Stimulated activated CD8-positive, alpha-beta memory T cell treated with anti-CD3 and anti-CD28 coated beads, Interleukin-7, amount 100 ng/mL, for 1 hour (primary cell): ENCODE results near the gene EEF1AKMT1.
"Not testable (repeated sequence)": the region's sequence is repeated elsewhere in the genome, so short reads cannot be mapped to it uniquely, and the experiment has no call there.

Source experiments
- DNase-seq, 2 donors: peaks; one replicate each; pipeline ENCODE4 v3.0.0-alpha.2; 2020; ENCODE audit warnings: low read depth in 2 of 2

Gene EEF1AKMT1

GRCh38 chr13:20778311-20778710 lies 4.5 kb upstream of the EEF1AKMT1 start:
- DNase-seq = no peak

DNA sequence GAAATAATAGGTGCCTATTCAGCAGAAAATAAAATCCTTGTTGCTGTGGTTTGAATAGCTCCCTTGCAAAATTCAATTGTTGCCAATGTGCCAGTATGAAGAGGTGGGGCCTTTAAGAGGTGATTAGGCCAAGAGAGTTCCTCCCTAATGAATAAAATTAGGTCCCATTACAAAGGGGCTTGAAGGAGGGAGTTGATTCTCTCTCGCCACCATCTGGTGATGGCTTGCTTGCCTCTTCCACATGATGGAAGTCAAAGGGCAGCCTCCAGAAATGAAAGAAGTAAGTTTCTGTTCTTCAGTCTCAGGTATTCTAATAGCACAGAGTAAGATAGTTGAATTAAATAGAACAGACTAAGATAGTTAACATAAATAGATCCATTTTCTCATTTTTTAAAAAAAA lies 3.0 kb upstream of the EEF1AKMT1 start:
- no peak for DNase-seq

DNA sequence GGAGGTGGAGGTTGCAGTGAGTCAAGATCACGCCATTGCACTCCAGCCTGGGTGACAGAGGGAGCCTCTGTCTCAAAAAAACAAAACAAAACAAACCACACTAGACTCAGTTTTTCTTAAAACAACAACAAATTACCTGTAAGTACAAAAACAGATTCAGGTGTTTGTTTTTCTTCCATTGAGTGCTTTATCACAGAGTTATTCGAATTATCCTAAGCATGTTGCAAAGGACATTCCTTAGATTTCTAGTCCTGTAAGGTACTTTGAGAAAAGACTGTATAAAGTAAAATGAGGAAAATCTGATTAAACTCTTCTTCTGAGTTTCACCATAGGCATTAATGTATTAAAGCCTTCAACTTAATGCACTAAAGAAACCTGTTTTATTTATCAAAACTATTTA lies 2.2 kb upstream of the EEF1AKMT1 start:
- DNase-seq = no peak

DNA sequence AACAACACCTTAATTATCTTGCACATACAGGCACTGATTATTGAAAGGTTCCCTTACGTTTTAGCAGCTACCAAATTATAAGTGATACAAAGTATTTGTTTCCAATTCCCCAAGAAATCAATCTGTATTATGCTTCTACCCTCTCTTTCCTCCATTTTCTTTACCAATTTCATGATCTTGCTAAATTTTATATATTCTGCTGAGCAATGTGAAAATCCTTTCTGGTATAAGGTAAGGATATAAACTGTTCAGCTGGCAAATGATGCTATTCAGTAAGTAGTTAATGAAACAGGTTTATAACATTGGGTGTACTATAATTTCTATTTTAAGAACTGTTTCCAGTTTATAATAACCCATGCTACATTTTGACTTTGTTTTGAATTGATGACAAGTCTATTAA lies 985 bp upstream of the EEF1AKMT1 start:
- no peak for DNase-seq

GRCh38 chr13:20772401-20773131 lies 1.2 kb downstream of the EEF1AKMT1 start:
- DNase-seq = no peak

DNA sequence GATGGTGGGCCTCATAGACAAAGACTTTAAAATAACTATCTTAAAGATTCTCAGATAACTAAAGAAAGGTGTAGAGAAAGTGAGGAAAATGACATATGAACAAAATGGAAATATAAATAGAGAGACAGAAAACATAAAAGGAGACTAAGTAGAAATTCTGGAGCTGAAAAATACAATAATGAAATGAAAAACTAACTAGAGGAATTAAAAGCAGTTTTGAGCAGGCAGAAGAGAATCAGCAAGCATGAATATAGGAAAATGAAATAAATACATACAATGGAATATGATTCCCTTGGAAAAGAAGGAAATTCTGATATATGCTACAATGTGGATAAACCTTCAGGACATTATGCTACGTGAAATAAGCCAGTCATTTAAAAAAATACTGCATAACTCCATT lies 3.9 kb downstream of the EEF1AKMT1 start:
- no peak for DNase-seq

- no peak for DNase-seq
Measured at GRCh38 chr13:20769091-20769490, 4.7 kb downstream of the EEF1AKMT1 start.

- DNase-seq = no peak
Measured at GRCh38 chr13:20767309-20767943, 6.3 kb downstream of the EEF1AKMT1 start.

DNA sequence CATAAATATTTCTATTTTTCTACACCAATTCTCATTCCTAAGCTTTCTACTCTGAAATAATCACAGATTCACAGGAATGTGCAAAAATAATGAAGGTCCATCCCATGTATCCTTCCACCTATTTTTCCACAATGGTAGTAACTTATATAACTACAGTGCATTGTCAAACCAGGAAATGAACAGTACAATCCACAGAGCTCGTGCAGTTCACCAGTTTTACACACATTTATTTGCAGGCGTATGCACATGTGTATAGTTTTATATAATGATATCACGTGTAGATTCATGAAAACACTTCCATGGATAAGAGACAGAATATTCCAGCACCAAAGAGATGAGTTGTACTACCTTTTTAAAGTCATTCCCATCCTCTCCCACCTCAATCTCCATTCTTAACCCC lies 12.9 kb downstream of the EEF1AKMT1 start:
- DNase-seq = no peak

- no peak for DNase-seq
Measured at GRCh38 chr13:20754009-20754408, 19.8 kb downstream of the EEF1AKMT1 start.

- no peak for DNase-seq
Measured at GRCh38 chr13:20749377-20749776, 24.4 kb downstream of the EEF1AKMT1 start.

- DNase-seq = not testable (repeated sequence)
Measured at GRCh38 chr13:20743830-20744404, 29.8 kb downstream of the EEF1AKMT1 start.

DNA sequence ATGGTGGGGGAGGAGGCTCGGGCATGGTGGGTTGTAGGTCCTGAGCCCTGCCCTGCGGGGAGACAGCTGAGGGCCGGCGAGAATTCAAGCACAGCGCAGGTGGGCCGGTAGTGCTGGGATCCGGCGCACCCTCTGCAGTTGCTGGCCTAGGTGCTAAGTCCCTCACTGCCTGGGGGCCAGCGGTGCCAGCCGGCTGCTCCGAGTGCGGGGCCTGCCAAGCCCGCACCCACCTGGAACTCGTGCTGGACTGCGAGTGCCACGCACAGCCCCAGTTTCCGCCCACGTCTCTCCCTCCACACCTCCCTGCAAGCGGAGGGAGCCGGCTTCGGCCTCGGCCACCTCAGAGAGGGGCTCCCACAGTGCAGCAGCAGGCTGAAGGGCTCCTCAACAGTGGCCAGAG lies 33.7 kb downstream of the EEF1AKMT1 start:
- no peak for DNase-seq

GRCh38 chr13:20738616-20739015 lies 35.1 kb downstream of the EEF1AKMT1 start:
- DNase-seq = no peak

GRCh38 chr13:20729633-20730585 lies 43.9 kb downstream of the EEF1AKMT1 start:
- no peak for DNase-seq

DNA sequence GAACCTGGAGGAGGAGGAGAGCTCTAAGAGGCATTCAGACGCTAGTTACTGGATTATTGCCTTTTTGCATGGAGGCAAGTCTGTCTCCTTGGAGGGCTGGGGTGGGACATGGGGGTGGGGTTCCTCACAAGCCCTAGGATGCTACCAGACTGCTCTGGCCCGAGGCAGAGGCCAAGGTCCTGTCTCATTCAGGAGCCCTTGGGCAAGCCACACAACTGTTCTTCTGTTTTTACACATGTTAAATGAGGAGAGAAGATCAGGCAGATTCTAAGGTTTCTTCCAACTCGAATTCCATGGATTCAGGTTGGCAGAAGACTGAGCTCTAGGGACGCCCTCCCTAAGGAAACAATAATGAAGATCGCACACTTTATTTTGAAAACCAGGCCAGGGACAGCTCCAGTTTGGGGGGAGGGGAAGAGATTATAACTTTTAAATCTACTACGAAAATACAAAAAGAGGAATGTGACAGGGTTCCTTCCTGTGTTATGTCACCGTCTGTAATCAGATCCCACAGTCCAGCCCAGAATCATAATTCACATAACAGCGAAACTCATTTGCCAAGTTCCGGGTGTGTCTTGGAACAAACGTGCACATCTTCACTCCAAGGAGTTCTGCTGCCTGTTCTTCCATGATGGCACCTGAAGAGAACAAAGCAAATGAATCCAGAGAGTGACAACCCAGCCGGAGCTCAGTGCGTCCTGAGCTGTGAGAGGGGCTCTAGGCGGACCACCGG lies 45.0 kb downstream of the EEF1AKMT1 start:
- no peak for DNase-seq

DNA sequence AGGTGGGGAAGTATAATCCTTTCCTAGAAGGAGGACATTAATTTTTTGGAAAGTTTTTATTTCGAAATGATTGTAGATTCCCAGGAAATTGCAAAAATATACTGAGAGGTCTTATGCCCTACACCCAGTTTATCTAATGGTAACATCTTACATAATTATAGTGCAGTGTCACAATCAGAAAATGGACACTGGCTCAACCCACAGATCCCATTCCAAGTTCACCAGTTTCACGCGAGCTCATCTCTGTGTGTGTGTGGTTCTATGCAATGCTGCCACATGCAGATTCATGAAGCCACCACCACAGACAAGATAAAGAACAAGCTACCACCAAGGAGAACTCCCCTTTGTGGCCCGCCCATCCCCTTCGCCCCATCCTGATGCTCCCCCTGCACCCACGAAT lies 45.9 kb downstream of the EEF1AKMT1 start:
- DNase-seq = no peak

GRCh38 chr13:20721454-20722357 lies 52.1 kb downstream of the EEF1AKMT1 start:
- no peak for DNase-seq

- DNase-seq = no peak
Measured at GRCh38 chr13:20721058-20721453, 52.7 kb downstream of the EEF1AKMT1 start.

GRCh38 chr13:20720499-20720898 lies 53.3 kb downstream of the EEF1AKMT1 start:
- no peak for DNase-seq
